SIG-M5 treated with dmso at 0.1 percent for 504 hours (cell line): ENCODE results near the gene MOAP1.
"Not testable (repeated sequence)": the region's sequence is repeated elsewhere in the genome, so short reads cannot be mapped to it uniquely, and the experiment has no call there.

Experiments
- DNase-seq: peaks from one replicate; lab custom pipeline; 2025; ENCODE audit not compliant: unreplicated experiment; lab: John Stamatoyannopoulos, UW

Gene MOAP1

GRCh38 chr14:93150227-93151208 lies 34.2 kb downstream of the MOAP1 start:
- peak; percentile 7 for DNase-seq

GRCh38 chr14:93148979-93149378 lies 35.7 kb downstream of the MOAP1 start:
- DNase-seq = no peak

GRCh38 chr14:93146119-93146518 lies 38.6 kb downstream of the MOAP1 start:
- no peak for DNase-seq

GRCh38 chr14:93142854-93143652 lies 41.6 kb downstream of the MOAP1 start:
- no peak for DNase-seq

GRCh38 chr14:93137864-93138263 lies 46.8 kb downstream of the MOAP1 start:
- peak; percentile 13 for DNase-seq

- not testable (repeated sequence) for DNase-seq
Observed at GRCh38 chr14:93136508-93136907, 48.2 kb downstream of the MOAP1 start.

GRCh38 chr14:93136009-93136408 lies 48.7 kb downstream of the MOAP1 start:
- DNase-seq = no peak

GRCh38 chr14:93135399-93135798 lies 49.3 kb downstream of the MOAP1 start:
- peak; percentile 38 for DNase-seq

- DNase-seq = peak; percentile 91
Observed at GRCh38 chr14:93133464-93133863, 51.2 kb downstream of the MOAP1 start.

GRCh38 chr14:93132472-93133065 lies 52.1 kb downstream of the MOAP1 start:
- peak; percentile 70 for DNase-seq
